Stimulated activated CD8-positive, alpha-beta memory T cell treated with anti-CD3 and anti-CD28 coated beads, Interleukin-2, amount 100 ng/mL, for 1 hour (primary cell): Measurements from ENCODE around the gene MINDY3.

Source experiments
- DNase-seq, 2 donors: peaks; one replicate each; pipeline ENCODE4 v3.0.0-alpha.2; 2020; ENCODE audit warnings: low read depth in 2 of 2

Gene MINDY3

GRCh38 chr10:15805395-15806058 is 54.8 kb downstream of the MINDY3 start:
- DNase-seq: no peak

GRCh38 chr10:15804109-15804508 is 56.2 kb downstream of the MINDY3 start:
- no peak for DNase-seq

- no peak for DNase-seq
These were observed 57.8 kb downstream of the MINDY3 start for GRCh38 chr10:15802375-15802949.

GRCh38 chr10:15801641-15802040 is 58.7 kb downstream of the MINDY3 start:
- no peak for DNase-seq

GRCh38 chr10:15801147-15801546 is 59.2 kb downstream of the MINDY3 start:
- no peak for DNase-seq

GRCh38 chr10:15797346-15797745 is 63.0 kb downstream of the MINDY3 start:
- DNase-seq: no peak

GRCh38 chr10:15796762-15797161 is 63.5 kb downstream of the MINDY3 start:
- DNase-seq: no peak

GRCh38 chr10:15796098-15796759 is 64.1 kb downstream of the MINDY3 start:
- DNase-seq: no peak

- no peak for DNase-seq
These were observed 65.1 kb downstream of the MINDY3 start for GRCh38 chr10:15795036-15795792.

- DNase-seq: no peak
These were observed 65.7 kb downstream of the MINDY3 start for GRCh38 chr10:15794569-15794968.

GRCh38 chr10:15793664-15794063 is 66.6 kb downstream of the MINDY3 start:
- DNase-seq: no peak

GRCh38 chr10:15792777-15793176 is 67.5 kb downstream of the MINDY3 start:
- DNase-seq: no peak

GRCh38 chr10:15791816-15792524 is 68.3 kb downstream of the MINDY3 start:
- DNase-seq: no peak

- no peak for DNase-seq
These were observed 70.3 kb downstream of the MINDY3 start for GRCh38 chr10:15789793-15790525.

GRCh38 chr10:15787426-15787825 is 72.9 kb downstream of the MINDY3 start:
- DNase-seq: no peak

- no peak for DNase-seq
These were observed 75.5 kb downstream of the MINDY3 start for GRCh38 chr10:15784662-15785300.

GRCh38 chr10:15783941-15784636 is 76.2 kb downstream of the MINDY3 start:
- no peak for DNase-seq

GRCh38 chr10:15782851-15783250 is 77.5 kb downstream of the MINDY3 start:
- no peak for DNase-seq

- DNase-seq: no peak
These were observed 78.8 kb downstream of the MINDY3 start for GRCh38 chr10:15781381-15781960.
